HL-60 (cell line): ENCODE results near the gene MEF2A.

Experiments used
- DNase-seq, 2 experiments: peaks; one replicate each; pipeline ENCODE4 v3.0.0-alpha.2; 2010 to 2020; ENCODE audit warnings: low read depth in 1 of 2, low spot score in 1 of 2
- H3K27ac ChIP-seq: fragments of 250-450 bp; sonication (Bioruptor Pico); replicated peaks from 2 replicates; pipeline ENCODE4 v1.5.1; 2020; ENCODE audit warnings: mild to moderate bottlenecking, moderate library complexity
- H3K27me3 ChIP-seq: fragments of 250-450 bp; sonication (Bioruptor Pico); 2 replicates; pipeline ENCODE4 v1.5.1; 2021; ENCODE audit warnings: mild to moderate bottlenecking, moderate library complexity; ENCODE audit not compliant: insufficient read depth, poor library complexity, severe bottlenecking
- H3K4me3 ChIP-seq: replicated peaks from 2 replicates; pipeline ENCODE4 v1.5.1; 2011; ENCODE audit warnings: mild to moderate bottlenecking, control low read depth, low read length; ENCODE audit not compliant: insufficient read depth
- CTCF ChIP-seq: IDR thresholded peaks from one replicate; pipeline ENCODE4 v1.5.1; 2011; ENCODE audit warnings: low read length, control low read depth, inconsistent platforms; ENCODE audit not compliant: insufficient read depth
- GABPA ChIP-seq: IDR thresholded peaks from 2 replicates; pipeline ENCODE4 v1.6.1; 2012; ENCODE audit warnings: low read depth
- POLR2AphosphoS5 ChIP-seq: IDR thresholded peaks from 2 replicates; pipeline ENCODE4 v1.6.1; 2012; ENCODE audit warnings: low read depth
- REST ChIP-seq: IDR thresholded peaks from 2 replicates; pipeline ENCODE4 v1.6.1; 2012; ENCODE audit warnings: low read depth; ENCODE audit not compliant: insufficient replicate concordance
- SPI1 ChIP-seq: IDR thresholded peaks from 2 replicates; pipeline ENCODE4 v1.6.1; 2012; ENCODE audit warnings: low read depth, mild to moderate bottlenecking, borderline replicate concordance

Gene MEF2A

GRCh38 chr15:99680276-99680675, 114.5 kb downstream of the MEF2A start:
- no peak for TF ChIP-seq POLR2AphosphoS5
- no peak for TF ChIP-seq CTCF
- no peak for TF ChIP-seq SPI1
- no peak for TF ChIP-seq REST
- TF ChIP-seq GABPA: no peak
- Histone ChIP-seq H3K27me3 (no peaks in the 10 kb centered on the region), H3K4me3 (no peak overlapping the region), H3K27ac (no peak overlapping the region)
- DNase-seq: no peak

GRCh38 chr15:99681990-99682389, 116.2 kb downstream of the MEF2A start:
- no peak for DNase-seq
- no peak overlapping the region for H3K4me3 ChIP-seq
- H3K27ac ChIP-seq: no peak overlapping the region
- H3K27me3 ChIP-seq: no peaks in the 10 kb centered on the region
- TF ChIP-seq REST (no peak), GABPA (no peak), POLR2AphosphoS5 (no peak), SPI1 (no peak)

GRCh38 chr15:99682455-99682854, 116.7 kb downstream of the MEF2A start:
- no peaks in the 10 kb centered on the region for H3K27me3 ChIP-seq
- H3K27ac ChIP-seq: no peak overlapping the region
- TF ChIP-seq CTCF (no peak), SPI1 (no peak), REST (no peak), GABPA (no peak), POLR2AphosphoS5 (no peak)
- H3K4me3 ChIP-seq: no peak overlapping the region
- no peak for DNase-seq
